ENCODE data around the gene KRTAP19-8.

The KRTAP19-8 gene, protein sequence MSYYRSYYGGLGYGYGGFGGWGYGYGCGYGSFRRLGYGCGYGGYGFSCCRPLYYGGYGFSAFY

DNA sequence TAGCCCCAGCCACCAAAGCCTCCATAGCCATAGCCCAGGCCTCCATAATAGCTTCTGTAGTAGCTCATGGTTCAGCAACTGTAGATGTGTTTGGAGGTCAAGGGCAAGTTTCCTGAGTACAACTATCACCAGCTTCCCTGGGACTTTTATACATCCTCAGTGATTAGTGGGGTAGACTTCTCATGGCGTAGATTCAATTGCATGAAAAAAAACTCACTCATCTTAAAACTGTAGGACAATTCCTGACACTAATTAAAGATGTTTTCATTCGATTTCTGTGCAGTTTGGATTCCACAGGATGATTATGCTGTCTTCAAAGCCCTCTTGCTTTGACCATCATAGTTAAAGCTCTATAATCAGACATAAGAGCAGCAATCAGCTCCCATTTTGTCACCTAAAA is at the start of gene KRTAP19-8:
TSS of gene KRTAP19-8 (minus strand) at position 101 of the 400 bp plus-strand sequence. CDS start at position 68, 33 bp downstream.
- in situ Hi-C loops (cut with MboI; ENCODE audit: low sequenced_read_pairs), result no loop called here

DNA sequence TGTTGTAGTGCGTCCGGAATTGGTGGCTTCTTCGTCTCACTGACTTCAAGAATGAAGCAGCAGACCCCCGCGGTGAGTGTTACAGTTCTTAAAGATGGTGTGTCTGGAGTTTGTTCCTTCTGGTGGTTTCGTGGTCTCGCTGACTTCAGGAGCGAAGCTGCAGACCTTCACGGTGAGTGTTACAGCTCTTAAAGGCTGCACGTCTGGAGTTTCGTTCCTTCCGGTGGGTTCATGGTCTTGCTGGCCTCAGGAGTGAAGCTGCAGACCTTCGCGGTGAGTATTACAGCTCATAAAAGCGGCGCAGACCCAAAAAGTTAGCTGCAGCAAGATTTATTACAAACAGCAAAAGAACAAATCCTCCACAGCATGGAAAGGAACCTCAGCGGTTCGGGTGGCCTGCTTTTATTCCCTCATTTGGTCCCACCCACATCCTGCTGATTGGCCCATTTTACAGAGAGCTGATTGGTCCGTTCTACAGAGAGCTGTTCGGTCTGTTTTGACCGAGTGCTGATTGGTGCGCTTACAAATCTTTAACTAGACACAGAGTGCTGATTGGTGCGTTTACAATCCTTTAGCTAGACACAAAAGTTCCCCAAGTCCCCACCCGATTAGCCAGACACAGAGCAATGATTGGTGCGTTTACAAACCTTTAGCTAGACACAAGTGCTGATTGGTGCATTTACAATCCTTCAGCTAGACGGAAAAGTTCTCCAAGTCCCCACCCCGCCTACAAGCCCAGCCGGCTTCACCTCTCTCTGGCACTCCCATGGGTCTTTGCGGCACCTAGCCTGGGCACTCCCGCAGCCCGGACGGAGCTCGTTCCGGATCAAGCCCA is 49.6 kb upstream of the KRTAP19-8 start:
- in situ Hi-C loops (cut with MboI; ENCODE audit: low sequenced_read_pairs), result no loop called here

DNA sequence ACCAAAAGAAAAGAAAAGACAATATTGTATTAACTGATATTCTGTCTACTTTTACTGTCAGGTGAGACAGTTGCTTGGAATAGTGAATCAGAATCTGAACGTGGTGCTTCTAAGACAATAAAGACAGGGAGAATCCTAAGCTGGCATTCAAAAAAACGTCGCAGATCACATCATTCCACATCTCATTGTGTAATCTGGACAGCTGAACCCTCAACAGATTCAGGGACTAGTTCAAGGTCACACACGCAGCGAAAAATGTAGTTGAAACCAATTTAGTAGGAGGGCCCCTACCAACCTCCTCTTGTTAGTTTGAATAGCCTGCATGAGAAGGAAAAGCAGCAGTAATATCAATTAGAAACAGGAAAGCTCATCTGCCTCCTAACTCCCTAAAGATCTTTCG is 46.4 kb upstream of the KRTAP19-8 start:
- in situ Hi-C loops (cut with MboI; ENCODE audit: low sequenced_read_pairs), result no loop called here

DNA sequence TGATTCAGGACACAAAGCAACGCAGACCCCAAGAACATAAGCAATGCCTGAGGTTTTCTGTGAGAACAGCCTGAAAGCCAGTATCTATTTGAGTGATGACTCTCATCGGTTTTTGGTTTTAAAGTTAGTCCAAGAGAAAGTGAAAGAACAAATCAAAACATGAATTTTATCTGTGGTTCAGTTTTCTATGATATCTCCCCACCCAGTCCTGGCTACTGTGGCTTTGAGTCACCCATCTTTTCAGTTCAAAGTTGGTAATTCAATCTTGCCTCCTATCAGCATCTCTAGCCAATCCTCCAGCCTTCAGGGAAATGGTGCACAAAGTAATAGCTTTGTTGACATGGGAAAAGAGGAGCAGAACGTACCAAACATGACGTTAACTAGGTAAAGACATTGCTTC is 40.5 kb upstream of the KRTAP19-8 start:
- in situ Hi-C loops (cut with MboI; ENCODE audit: low sequenced_read_pairs), result no loop called here

DNA sequence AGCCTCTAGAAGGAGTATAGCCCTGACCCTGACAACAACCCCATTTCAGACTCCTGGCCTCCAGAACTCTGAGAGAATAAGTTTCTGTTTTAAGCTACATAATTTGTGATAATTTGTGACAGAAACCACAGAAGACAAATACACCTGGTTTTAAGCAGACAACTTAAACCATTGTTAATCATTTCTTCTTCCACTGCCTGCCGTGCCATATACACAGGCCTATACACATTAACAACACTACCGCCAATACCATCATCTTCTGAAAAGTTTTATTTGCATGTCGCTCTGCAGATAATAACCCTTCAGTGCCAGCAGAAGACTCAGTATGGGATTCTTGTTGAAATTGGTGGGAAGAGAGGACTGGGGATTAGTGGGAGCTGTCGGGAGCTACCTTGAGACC is 39.9 kb upstream of the KRTAP19-8 start:
- in situ Hi-C loops (cut with MboI; ENCODE audit: low sequenced_read_pairs), result no loop called here

DNA sequence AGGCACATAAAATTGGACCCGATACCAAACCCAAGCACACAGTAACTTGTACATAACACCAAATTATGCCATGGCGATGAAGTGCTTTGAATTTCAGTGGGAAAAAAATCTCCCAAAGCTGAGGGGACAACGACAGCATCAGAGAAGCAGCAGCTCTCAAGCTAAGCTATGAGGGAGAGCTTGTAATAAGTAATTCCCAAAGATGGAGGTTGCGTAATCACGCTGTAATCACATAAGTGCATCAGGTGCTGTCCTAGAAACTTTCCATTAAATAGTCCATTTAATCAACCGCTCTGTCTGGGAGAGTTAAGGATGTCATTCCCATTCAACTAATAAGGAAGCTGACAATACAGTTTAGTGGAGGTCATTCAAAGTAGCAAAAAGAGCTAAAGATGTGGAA is 37.6 kb upstream of the KRTAP19-8 start:
- in situ Hi-C loops (cut with MboI; ENCODE audit: low sequenced_read_pairs), result no loop called here

DNA sequence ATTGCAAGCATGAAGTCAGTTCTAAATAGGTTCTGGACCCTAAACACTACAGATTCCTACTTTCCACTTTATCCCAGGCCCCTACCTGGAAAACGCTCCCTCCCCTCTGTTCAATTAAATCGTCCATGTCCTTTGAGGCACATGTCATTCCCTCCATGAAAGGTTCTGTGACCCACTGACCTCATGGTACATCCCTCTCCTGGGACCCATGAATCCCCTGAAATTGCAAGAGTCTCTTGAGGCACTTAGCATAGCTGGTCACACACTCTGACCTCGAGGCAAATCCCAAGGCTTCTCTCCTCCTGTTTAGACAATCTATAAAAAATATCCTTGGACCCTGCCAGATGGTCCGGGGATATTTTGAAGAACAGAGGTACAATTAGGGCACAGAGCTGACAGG is 34.3 kb upstream of the KRTAP19-8 start:
- in situ Hi-C loops (cut with MboI; ENCODE audit: low sequenced_read_pairs), result no loop called here

DNA sequence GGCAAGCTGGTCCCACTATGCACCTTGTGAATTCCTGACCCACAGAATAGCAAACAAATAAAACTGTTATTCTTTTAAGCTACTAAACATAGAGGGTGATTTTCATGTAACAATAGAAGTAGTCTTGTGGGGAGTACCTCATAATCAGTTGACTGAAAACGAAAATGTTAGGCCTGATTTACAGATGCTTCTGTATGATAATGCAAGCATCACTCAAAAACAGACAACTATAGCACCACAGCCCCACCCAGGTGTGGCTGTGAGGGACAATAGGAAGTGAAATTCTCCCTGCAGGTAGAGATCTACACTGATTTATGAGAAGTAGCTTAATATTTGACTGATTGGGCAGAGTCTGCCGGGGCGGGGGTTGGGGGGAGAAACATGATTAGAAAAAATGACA is 26.5 kb upstream of the KRTAP19-8 start:
- in situ Hi-C loops (cut with MboI; ENCODE audit: low sequenced_read_pairs), result no loop called here

DNA sequence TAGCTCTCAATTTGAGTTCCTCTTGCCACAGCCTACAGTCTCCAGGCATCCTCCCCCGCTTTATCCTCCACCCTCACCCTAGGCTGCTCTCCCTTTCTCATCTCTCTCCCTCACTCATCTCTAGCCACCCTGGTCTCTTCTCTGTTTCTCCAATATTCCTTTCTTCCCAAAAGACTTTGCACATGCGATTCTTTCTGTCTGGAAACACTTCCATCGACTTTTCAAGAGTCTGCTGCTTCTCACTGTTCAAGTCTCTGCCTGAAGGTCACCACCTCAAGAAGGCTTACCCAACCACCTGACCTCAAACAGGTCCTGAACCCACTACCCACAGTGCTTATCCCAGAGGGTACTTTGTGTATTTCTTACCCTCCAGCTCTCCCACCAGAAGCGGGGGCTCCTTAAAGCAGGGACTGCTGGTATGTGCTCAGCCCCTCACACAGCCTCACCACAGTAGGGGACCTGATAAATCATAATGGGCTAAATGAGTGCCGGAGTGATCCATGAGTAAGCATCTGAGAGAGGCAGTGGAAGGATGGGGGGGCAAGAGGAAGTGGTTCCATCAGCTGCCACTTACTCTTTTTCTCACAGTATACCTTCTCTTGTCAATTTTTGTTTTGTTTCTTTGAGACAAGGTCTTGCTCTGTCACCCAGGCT is 14.3 kb upstream of the KRTAP19-8 start:
- in situ Hi-C loops (cut with MboI; ENCODE audit: low sequenced_read_pairs), result no loop called here

DNA sequence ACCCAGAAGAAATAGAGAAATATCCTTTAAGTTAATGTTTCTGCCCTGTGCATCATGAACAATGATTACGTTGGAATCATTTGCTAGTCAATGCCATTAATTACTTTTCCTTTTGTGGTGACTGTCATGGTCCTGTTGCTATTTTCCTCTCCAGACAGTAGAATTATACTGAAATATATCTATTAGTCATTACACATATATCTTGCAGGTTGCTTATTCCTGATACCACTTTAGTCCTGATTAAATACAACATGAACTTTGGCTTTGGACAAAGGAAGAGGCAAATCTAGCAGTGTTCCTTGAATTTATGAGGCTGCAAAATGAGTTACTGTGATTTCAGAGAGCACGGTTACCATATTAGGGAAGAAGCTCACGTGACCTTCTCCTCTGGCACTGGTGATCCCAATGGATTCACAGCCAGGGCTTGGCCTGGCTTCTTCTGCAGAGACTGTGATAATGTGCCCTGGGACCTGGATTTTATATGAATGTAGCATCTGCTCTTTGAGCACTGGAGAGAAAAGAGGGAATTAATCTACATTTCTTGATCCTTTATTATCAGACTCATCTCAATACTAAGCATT is 12.4 kb upstream of the KRTAP19-8 start:
- in situ Hi-C loops (cut with MboI; ENCODE audit: low sequenced_read_pairs), result no loop called here

DNA sequence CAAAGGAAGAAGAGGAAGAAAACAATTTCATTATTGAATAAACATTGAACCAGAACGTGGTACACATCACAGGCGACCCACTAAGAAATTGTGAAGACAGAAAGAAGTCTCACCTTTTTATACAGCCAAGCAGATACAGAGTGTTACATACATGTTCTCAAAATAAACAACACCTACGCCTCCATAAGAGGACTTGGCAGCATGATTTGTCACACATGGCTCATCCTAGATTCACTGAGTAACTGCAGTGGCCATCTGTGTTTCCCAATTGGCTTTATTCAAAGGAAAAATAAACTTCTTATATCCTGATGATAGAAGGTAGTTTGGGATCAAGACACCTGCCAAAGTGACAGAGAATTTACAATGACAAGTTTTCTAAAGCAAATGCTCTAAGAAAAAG is 7.6 kb upstream of the KRTAP19-8 start:
- in situ Hi-C loops (cut with MboI; ENCODE audit: low sequenced_read_pairs), result no loop called here

DNA sequence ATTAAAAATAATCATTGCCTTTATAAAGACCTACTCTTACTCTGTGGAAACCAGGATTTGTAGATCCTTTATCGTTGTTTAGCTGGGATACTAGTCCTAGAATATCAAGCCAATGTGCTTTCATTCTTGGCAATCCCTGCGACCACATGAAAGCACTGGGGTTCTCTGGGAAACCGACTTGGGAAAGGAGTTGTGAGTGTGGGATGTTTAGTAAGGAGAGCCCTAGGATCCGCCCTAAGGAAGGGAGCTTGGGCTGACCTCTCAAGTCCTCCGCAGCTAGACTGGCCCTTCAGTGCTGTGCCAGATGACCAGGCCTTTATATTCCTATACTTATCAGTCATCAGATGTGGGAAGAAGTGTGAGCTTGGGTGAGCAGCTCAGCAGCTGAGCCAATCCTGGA is 5.2 kb upstream of the KRTAP19-8 start:
- in situ Hi-C loops (cut with MboI; ENCODE audit: low sequenced_read_pairs), result no loop called here

DNA sequence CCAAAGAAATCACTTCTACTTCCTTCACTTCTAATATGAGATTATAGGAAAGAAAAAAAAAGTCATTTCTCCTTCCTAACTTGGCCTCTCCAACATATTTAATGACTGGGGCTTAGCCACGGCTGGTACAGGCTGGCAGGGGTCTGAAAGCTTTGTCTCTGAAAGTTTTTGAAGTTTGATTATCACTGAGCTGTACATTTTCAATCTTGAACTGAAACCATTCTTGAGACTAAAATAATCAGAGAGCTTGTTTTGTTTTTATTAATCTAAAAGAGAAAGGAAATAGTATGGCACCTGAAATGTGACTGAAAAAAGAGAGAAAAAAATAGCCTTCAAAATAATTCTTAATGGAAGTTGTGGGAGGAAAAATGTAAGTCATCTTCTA is 3.8 kb upstream of the KRTAP19-8 start:
- in situ Hi-C loops (cut with MboI; ENCODE audit: low sequenced_read_pairs), result no loop called here

DNA sequence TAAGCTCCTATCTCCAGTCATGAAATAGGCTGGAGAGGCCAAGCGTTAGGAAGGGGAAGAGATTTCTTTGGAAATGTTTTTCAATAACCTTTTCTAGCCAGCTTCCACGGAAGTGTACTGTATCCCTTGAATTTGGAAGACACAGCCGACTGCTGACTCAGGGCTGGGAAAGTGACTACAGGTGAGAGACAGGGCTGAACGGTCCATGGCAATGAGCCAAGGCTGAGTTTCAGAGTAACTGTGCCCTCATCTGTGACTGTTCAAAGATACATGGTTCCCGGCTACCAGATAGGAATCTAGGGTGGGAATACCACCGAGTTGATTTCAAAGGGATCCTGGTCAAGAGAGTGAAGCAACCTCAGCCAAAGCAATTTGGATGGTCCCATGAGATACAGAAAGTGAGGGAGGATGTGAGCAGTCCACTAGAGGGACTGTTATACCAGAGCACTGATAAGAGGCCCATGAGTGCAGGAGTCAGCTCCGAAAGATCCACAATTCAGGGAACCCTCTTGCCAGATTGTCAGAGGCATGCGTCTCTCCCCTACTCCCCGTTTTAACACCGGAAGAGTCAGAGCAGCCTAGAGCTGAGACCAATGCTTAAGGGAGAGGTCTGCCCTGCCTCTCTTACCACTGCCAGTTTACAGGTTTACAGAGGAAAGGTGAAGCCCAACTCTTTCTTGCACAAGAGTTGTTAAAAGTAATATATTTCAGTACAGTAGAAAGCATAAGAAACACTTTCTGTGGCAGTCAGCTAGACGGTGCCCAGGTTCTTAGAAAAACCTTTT is 3.2 kb upstream of the KRTAP19-8 start:
- in situ Hi-C loops (cut with MboI; ENCODE audit: low sequenced_read_pairs), result no loop called here

DNA sequence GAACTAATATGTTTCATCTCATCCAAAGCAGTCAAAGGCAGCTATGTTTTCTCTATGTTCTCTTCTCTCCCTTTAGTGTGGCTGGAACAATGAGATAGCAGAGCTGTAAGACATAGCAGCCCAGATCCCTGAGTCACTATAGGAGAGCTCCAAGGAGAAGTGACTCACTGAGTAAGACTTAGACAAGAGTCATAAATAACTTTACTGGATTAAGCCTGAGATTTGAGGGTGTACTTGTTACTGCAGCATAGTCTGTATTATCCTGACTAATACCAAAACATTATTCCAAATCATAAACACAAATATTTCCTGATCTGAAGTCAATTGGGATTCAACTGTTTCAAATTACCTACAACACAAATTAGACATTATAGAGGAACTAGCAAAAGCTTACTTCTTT is 3.9 kb downstream of the KRTAP19-8 start:
- in situ Hi-C loops (cut with MboI; ENCODE audit: low sequenced_read_pairs), result no loop called here

DNA sequence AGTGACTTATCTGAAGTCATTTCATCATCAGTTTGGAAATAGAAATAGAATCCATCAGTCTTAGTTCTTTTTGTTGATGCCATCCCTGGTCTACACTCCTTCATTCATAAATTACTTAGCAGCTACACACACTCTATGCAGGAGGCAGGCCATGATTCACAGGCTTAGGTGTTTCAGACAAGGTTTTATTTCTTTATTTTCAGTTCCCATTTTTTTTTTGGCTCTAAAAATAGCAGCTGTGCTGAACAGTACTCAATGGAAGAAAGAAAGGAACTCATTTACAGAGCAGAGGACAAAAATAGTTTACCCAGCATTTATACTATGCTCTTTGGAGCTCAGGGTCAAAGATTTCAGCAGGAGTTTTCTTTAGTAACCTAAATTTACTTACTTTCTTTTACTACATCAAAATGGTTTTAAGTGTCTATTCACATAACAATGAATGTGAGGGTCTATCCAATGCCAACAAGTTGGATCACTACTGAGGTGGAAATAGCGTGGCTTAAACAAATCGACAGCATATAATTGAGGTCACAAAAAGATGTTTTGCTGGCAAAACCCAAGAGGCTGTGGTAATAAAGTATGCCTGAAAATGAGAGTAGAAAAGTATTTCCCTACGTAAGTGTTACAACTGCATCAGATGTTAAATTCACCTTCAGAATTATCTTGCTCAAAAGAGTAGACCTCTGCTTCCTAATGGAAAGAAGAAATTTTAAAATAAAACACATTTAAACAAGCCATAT is 7.7 kb downstream of the KRTAP19-8 start:
- in situ Hi-C loops (cut with MboI; ENCODE audit: low sequenced_read_pairs), result no loop called here

DNA sequence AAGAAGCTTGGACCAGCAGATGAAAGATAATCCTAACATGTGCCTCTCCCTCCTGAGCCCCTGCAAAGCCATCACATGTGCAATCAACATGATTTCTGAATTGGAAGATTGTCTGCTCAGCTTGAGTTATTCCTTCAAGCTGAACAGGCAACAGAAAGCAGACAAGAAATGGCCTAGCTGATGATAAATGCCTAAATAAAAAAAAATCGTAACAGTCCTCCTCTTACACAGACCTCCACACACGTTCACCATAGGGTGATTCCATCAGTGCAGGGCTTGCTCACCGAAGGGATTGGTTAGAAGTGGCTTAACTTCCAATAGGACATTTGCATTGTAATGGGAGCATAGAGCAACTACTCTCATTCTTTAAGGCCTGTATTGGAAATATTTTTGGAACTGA is 14.6 kb downstream of the KRTAP19-8 start:
- in situ Hi-C loops (cut with MboI; ENCODE audit: low sequenced_read_pairs), result no loop called here

DNA sequence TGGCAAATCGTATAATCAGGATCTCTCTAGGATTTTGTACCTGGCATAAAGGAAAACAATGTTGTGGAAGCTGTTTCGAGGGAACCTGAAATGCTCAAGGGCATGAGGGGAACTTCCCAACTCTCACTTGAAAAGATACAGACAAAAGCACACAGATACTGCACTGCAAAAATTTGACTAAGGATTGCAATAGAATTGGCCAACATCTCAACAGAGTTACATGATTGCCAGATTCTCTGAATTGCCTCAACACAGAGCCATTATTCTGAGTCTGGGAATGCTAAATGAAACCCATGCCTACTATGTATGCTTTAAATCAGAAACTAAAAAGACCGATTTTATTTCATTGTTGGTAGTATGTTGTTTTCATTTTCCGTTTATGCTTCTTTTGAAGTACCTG is 16.0 kb downstream of the KRTAP19-8 start:
- in situ Hi-C loops (cut with MboI; ENCODE audit: low sequenced_read_pairs), result no loop called here

DNA sequence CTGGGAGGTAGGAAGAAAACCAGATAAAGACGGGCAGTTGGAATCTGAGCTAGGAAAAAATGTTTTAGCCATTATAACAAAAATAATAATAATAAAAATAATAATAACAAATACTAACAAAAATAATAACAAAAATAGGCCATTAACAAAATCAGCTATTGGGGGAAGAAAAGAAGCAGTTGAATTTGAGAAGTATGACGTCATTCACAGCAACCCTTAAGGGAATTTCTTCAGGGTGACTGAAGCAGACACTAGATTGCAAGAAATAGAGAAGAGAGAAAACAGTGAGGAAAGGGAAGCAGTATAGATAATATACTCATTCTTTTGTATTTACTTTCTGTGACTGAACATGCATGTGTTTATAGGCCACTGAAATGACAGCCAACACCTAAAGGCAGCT is 20.0 kb downstream of the KRTAP19-8 start:
- in situ Hi-C loops (cut with MboI; ENCODE audit: low sequenced_read_pairs), result no loop called here

DNA sequence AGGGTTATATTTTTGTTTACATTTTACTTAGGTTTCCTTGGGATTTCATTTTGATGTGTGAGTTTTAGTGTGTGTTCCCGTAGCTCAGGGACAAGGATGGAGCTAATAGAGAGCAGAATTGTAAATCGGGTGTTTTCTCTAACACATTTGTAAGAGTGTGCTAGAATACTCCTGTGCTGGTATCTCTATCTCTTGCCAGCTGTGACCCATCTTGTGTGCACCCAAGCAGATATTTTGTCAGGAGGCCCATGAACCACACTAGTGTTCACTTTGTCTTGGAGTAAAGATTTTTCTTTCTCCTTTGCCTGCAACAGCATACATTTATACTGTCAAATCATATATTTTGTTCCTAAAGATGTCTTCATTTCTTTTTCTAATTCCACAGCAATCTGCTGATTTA is 23.4 kb downstream of the KRTAP19-8 start:
- in situ Hi-C loops (cut with MboI; ENCODE audit: low sequenced_read_pairs), result no loop called here

Data from HL-60/S4 treated with retinoic acid at 250 ng/mL for 4 days and 3 days (cell line).